Upper lobe of right lung (tissue), 1 donor: ENCODE data around the gene HIVEP3. TPM values are rescaled to one million over a fixed set of nuclear protein-coding genes. Genes with fewer than 3 reads are reported as not detected.

Experiments used
- ATAC-seq: fragments of 200-7000 bp; cut with Tn5 transposase; one replicate; pipeline ENCODE4 v1.9.1; 2020; ENCODE audit warnings: mild to moderate bottlenecking, moderate library complexity
- DNase-seq: peaks from one replicate; pipeline ENCODE4 v3.0.0-alpha.2; 2020
- H3K27ac ChIP-seq: fragments of 200-600 bp; one replicate; pipeline ENCODE4 v1.8.0; 2022
- H3K27me3 ChIP-seq: fragments of 200-600 bp; one replicate; pipeline ENCODE4 v1.8.0; 2022; ENCODE audit warnings: mild to moderate bottlenecking
- H3K36me3 ChIP-seq: fragments of 200-600 bp; one replicate; pipeline ENCODE4 v1.8.0; 2022
- H3K4me1 ChIP-seq: fragments of 200-600 bp; one replicate; pipeline ENCODE4 v1.8.0; 2022
- H3K4me3 ChIP-seq: fragments of 200-600 bp; one replicate; pipeline ENCODE4 v1.8.0; 2022; ENCODE audit warnings: mild to moderate bottlenecking
- H3K9me3 ChIP-seq: fragments of 200-600 bp; one replicate; pipeline ENCODE4 v1.8.0; 2022
- CTCF ChIP-seq: fragments of 200-600 bp; IDR thresholded peaks from one replicate; pipeline ENCODE4 v1.8.0; 2022; ENCODE audit warnings: antibody characterized with exemption
- intact Hi-C: fragments of 100-400 bp; cut with DNase I; formaldehyde crosslinking; loops from one replicate; pipeline ENCODE4 v1.11.0; 2022
- total RNA-seq: library from RNA; stranded (reverse); fragmentation: NEBNext Ultra II Directional; extraction: Animal tissue kit (Norgen Biotek cat#: 25700); gene quantifications from one replicate; pipeline ENCODE4 v1.2.1, GENCODE V29; 2021
- donor health status: DM: no; HTN: yes; CAD: no; lungs with severe emphysema.

The HIVEP3 gene
- total RNA-seq, 1 donor from 2014 or later = 16.6 TPM

- DNase-seq (peak; percentile 58), ATAC-seq (no peak)
- H3K4me3 ChIP-seq = no peak overlapping the region
- H3K4me1 ChIP-seq = no peaks in the 10 kb centered on the region
- H3K9me3 ChIP-seq = no peaks in the 10 kb centered on the region
- no peaks in the 10 kb centered on the region for H3K36me3 ChIP-seq
- H3K27me3 ChIP-seq = no peaks in the 10 kb centered on the region
- intact Hi-C loops = no loop called here
- no peak overlapping the region for H3K27ac ChIP-seq
- TF ChIP-seq CTCF = no peak
Observed at GRCh38 chr1:41547336-41547735, 371.4 kb downstream of the HIVEP3 start.

- no peaks in the 10 kb centered on the region for H3K27me3 ChIP-seq
- H3K9me3 ChIP-seq = no peaks in the 10 kb centered on the region
- TF ChIP-seq CTCF = no peak
- DNase-seq (no peak), ATAC-seq (no peak)
- no peak overlapping the region for H3K4me3 ChIP-seq
- H3K27ac ChIP-seq = no peak overlapping the region
- intact Hi-C loops = no loop called here
- no peaks in the 10 kb centered on the region for H3K4me1 ChIP-seq
- no peaks in the 10 kb centered on the region for H3K36me3 ChIP-seq
Observed at GRCh38 chr1:41546833-41547135, 371.9 kb downstream of the HIVEP3 start.

GRCh38 chr1:41545996-41546832, 372.5 kb downstream of the HIVEP3 start:
- TF ChIP-seq CTCF = no peak
- peak; percentile 37 for DNase-seq
- Histone ChIP-seq H3K36me3 (no peaks in the 10 kb centered on the region), H3K4me1 (no peaks in the 10 kb centered on the region), H3K27ac (no peak overlapping the region), H3K4me3 (no peak overlapping the region), H3K27me3 (no peaks in the 10 kb centered on the region), H3K9me3 (no peaks in the 10 kb centered on the region)
- peak; percentile 81 for ATAC-seq
- intact Hi-C loops = no loop called here

DNA sequence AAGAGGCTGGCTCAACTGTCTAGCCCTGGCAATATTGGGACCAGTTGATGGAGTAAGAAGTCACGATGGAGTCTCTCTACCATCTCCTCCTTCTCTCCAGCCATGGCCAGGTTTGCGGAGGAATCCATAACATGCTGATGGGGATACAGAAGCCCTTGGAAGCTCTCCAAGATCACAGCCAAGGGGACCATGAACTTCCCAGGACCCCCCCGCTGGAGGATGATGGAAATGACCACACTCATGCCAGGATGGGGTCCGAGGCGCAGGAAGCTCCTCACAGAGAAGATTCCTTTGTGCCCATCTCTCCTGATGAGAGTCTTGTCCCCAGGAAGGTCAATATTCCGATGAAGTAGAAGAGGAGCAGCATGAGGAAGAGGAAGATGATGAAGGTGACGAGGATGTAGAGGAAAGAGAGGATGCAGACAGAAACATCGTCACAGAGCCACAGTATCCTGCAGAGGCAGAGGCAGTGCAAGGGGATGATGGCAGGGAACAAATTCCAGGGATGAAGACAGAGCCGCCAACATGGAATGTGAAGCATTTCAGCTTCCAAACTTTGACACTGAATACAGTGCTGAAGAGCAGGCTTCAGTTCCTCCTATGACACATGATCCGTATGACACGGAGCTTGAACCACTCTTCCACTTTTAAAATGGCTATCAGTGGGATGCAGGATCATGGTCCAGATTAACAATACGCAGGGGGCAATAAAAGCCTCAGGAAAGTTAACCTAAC, 376.4 kb downstream of the HIVEP3 start:
- Histone ChIP-seq H3K27ac (no peak overlapping the region), H3K27me3 (no peaks in the 10 kb centered on the region), H3K4me1 (peaks cover 9% of the 10 kb centered on the region), H3K36me3 (no peaks in the 10 kb centered on the region), H3K9me3 (no peaks in the 10 kb centered on the region), H3K4me3 (no peak overlapping the region)
- ATAC-seq = no peak
- intact Hi-C loops = no loop called here
- peak; percentile 6 for DNase-seq
- TF ChIP-seq CTCF = no peak

DNA sequence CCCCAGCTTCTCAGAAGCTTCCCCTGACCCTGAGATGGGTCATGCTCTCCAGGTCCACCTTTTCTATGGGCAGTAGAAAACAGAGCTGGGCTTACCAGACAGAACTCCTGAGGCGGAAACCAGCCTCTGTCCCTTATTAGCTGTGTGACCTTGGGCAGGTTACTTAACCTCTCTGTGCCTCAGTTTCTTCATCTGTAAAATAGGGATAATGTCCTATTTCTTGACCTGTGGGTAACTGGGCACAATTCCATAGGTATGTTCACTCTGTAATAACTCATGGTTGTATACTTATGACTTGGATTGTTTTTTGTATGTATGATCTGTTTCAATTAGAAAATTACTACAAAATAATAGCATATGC, 377.1 kb downstream of the HIVEP3 start:
- H3K9me3 ChIP-seq = no peaks in the 10 kb centered on the region
- peaks cover 13% of the 10 kb centered on the region for H3K4me1 ChIP-seq
- H3K36me3 ChIP-seq = no peaks in the 10 kb centered on the region
- DNase-seq (no peak), ATAC-seq (no peak)
- no peak overlapping the region for H3K27ac ChIP-seq
- H3K27me3 ChIP-seq = no peaks in the 10 kb centered on the region
- no peak overlapping the region for H3K4me3 ChIP-seq
- intact Hi-C loops = no loop called here
- TF ChIP-seq CTCF = no peak
